Stimulated activated CD8-positive, alpha-beta memory T cell treated with anti-CD3 and anti-CD28 coated beads, Interleukin-15, amount 100 ng/mL, for 1 hour (primary cell): ENCODE results near the gene TES.

ENCODE experiments used
- DNase-seq: peaks from one replicate; pipeline ENCODE4 v3.0.0-alpha.2; 2020; ENCODE audit warnings: low read depth

Gene TES

DNA sequence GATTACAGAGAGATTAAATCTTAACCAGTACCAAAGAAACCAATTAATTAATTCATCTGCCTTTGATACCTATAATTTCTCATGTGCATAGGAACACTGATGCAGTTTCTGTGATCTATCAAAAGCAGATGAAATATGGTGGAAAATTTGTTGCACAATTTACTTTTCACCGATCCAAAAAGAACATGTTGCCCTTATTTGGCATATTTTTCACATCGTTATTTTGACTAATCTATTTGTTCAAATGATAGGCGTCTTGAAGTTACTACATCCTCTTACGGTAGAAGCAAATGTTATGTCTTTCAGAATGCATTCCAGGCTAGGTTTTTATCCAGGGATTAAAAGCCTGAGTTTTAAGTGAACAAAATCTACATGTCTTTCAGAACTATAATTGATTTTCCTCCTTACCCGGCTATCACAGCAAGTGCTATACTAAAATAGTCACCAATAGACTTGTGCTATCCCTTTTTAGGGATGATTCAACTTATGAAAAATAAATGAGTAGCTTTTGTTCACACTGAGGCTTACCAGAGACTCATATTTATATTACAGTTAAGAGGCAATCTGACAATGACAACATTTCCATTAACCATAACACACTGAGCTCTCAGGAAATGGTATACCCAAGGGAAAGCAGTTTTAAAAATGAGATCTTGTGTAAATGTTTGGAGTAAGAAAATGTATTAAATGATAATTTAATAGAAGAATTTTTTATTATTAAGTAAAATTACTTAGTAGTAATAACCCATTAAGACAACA, 16.8 kb upstream of the TES start:
- DNase-seq, result no peak

DNA sequence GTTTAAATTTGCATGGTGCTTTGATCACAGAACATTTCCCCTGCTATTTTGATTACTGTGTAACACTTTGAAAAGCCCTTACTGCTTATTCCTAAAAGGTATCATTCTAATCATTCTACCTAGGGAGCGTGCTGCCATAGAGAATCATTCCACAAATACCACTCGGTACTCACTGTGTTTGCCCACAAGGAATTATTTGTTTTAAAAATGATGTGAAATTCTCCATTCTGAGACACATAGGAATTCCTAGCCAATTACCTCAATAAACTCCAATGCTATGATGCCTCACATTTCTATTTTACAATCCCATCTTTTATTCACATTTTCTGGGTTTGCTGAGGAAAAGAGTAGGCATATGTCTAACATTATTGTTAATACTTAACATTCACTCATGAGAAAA, 16.2 kb upstream of the TES start:
- DNase-seq, result no peak

DNA sequence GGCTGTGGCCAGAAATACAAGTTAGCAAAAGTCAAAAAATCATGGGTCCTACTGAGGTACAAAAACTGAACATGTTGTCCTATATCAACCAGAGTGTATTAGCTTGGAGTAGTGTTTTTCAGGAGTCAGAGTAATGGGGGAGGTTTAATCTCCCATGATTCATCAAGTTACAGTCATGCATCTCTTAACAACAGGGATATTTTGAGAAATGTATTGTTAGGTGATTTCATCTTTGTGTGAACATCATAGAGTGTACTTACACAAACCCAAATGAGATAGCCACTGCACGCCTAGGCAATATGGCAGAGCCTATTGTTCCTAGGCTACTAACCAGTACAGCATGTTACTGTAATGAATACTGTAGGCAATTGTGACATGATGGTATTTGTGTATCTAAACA, 14.9 kb upstream of the TES start:
- DNase-seq, result no peak

DNA sequence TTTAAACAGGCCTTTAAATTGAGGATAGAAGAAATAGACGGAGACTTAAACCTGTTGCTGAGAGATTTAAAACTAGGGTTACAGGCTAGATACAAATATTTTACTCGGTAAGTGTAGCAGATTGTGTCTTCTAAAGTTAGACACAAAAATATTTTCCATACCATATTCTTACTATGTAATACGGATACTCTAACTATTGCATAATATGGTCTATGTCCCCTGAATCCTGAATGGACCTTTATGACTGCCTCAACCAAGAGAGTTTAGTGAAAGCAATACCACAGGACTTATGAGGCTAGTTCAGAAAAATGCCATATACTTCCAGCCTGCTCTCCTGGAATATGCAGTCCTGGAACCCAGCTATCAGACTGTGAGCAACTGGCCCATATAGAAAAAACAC, 13.4 kb upstream of the TES start:
- DNase-seq, result no peak

DNA sequence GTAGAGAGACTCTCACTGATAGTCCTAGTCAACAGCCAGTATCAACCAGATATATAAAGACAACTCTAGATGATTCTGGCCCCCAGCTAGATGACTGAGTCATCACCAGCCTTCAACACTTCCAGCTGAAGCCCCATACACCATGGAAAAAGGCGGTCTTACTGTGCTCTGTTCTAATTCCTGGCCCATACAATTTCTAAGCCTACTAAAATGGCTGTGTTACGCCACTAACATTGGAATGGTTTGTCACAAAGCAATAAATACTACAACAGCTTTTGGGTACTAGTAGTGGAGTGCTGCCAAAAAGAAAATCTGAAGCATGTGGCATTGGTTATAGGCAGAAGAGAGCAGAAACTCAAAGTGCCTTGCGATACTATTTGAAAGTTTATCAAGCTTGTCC, 13.0 kb upstream of the TES start:
- DNase-seq, result no peak

DNA sequence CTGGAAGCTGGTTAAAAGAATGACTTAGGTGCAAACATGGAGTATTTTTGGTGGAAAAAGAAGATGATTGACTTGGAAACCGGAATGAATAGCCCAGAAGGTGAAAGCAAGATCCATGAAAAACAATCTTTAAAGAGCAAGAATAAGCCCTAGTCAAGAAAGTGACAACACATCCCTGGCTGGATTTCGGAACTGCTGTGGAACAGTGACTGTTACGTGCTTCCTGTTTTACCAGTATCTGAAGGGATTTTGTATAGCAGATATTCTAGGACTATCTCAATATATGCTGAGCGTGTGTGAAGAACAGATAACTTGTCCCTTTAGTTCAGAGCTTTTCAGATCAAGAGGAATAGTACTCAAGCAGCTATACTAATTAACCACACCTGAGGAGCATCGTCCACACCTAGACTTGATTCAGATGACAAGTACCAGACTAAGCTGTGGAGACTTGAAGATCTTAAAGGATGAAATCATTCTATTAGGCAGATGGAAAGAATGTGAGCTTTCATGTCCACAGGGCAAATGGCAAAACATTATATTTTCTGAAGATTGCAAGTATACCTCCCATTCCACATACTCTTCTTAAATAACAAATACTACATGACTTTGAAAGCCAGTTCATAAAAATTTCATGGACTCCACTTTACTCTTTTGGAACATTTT, 11.5 kb upstream of the TES start:
- no peak for DNase-seq

DNA sequence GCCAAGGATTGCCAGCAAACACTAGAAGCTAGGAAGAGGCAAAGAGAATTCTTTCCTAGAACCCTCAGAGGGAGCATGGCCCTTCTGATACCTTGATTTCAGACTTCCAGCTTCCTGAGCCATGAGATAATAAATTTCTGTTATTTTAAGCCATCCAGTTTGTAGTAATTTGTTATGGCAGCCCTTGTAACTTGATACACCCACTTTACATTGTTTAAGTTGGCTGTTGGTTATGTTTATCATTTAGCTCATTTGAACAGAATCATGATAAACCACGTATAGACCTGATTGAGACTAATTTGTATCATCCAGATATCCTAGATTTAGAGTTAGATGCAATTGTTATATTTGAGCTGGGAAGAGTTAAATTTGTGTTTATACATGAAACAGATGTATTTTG, 9.4 kb upstream of the TES start:
- no peak for DNase-seq

DNA sequence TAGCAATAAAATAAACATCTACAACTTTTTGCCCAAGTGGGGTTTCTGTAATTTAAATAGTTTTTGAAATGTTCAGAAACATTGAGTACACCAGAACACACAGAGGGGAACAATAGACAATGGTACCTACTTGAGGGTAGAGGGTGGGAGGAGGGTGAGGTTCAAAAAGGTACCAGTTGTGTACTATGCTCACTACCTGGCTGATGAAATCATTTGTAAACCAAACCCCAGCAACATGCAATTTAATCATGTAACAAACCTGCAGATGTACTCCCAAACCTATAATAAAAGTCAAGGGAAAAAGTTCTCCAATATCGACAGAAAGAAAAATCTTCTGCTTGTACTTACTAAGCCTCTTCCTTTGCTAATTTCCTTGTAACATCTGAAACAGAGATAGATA, 4.2 kb upstream of the TES start:
- DNase-seq, result no peak

DNA sequence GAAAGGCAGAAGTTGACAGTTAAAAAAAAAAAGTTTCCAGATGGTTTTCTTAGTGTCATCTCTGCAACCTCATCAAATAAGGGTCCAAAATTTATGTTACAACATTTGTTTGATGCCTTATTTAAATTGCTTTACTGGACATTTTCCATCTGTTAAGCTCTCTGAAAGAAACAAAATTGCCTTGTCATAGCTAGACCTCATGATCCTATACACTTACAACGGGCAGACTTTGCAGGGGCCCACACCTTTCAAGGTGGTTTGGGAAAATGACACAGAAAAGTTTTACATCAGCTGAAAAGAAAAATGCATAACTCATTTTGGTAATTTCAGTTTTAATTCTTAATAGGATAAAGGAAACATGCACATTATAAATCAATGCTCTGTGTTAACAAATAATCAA, 1.4 kb upstream of the TES start:
- DNase-seq, result no peak

DNA sequence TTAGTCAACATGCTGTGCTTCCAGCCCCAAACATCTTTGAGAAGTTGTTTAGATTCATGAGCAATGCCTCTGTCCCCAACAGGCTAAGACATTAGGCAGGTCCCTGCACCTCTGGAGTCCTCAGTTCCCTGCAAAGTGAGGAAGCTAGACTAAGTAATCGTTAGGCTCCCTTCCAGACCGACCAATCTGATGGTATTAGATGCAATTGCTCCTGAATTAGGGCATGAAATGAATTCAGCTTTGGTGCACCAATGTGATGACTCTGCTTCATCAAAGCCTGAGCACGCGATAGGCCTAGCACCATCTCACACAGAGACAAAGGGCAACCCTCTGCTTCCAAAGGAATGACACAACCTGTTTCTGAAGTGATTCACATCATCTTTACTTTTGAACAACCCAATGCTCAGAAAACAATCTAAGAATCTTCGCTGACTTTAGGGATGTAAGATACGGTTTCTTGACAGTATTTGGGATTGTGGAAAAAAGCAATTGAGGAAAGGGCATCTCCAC, 723 bp upstream of the TES start:
- DNase-seq, result no peak

DNA sequence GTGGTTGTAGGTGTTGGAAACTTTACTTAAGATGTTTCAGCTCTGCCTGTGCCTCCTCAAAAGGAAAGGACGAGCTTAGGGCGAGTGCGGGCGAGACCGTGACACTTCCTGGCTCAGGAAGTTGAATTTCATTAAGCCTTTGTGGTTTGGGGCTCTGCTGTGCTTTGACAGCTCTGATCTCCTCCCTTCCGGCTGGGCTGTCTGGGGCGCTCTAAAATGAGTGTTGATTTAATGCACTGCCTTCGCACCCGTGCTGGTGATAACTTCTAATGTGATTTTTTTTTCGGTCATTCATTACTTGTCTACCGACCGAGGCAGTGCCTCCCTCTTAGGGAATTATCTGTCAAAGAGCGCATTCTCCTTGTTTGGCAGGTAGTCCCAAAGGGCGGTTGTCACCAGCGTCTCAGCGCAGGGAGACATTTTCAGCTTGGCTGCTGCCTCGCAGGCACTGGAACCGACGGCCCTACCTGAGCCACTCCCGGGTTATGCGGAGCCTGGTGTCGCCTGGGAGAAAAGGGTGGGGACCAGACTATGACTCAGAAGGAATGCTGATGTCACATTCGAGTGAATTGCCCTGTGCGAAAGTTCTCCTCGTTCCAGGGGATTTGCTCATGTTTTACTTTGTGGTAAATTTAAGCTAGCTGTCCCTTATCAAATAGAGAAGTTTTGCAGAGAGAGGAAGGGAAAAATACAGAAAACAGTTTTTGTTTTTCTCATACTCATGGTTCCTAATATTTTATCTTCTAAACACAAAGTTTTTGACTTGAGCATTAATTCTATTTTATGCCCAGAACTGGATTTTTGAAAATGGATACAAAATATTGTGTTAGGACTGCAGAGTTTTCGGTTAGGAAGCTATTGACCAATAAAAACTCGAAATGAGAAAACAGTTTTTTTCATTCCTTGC, 920 bp downstream of the TES start:
- peak; percentile 48 for DNase-seq

DNA sequence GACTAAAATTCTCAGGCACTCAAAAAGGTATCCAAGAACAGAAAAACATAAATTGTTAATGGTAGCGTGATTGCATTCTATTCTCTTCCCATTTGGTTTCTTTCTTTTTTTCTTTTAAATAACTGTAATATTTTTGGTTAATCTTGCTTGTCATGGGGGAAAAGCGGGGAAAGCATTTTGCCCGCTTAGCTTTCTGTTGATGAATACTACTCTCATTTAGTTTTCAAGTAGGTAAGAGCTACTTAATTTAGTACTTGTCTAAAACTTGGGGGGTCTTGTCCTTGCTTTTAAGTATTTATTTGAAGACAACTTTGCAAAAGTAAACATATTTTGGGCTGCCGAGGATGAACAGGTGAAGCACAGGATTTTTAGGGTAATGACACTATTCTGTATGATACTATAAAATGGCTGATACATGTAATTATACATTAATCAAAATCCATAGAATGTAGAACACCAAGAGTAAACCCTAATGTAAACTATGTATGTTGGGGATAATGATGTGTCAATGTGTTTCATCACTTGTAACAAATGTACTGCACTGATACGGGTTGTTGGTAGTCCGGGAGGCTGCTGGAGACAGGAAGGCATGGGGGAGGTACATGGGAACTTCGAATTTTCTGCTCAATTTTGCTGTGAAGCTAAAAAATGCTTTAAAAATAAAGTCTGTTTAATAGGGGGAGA, 1.7 kb downstream of the TES start:
- DNase-seq, result no peak

DNA sequence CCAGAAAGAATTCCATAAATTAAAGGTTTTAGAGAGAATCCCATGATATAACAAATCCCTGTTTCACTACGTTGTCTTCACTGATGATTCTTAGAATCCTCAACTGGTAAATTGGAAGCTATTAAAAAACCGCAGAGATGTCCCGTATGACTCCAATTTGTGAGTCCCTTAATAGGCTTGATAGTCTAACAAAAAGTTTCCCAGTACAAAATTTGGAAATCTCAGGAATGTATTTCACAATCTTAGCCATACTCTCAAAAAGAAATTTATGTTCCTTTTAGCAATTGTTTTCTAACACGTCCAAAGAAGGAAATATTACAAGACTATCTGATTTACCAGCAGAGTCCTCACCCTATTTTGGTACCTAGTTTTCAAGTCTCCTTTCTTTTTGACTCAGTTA, 2.5 kb downstream of the TES start:
- DNase-seq, result no peak

DNA sequence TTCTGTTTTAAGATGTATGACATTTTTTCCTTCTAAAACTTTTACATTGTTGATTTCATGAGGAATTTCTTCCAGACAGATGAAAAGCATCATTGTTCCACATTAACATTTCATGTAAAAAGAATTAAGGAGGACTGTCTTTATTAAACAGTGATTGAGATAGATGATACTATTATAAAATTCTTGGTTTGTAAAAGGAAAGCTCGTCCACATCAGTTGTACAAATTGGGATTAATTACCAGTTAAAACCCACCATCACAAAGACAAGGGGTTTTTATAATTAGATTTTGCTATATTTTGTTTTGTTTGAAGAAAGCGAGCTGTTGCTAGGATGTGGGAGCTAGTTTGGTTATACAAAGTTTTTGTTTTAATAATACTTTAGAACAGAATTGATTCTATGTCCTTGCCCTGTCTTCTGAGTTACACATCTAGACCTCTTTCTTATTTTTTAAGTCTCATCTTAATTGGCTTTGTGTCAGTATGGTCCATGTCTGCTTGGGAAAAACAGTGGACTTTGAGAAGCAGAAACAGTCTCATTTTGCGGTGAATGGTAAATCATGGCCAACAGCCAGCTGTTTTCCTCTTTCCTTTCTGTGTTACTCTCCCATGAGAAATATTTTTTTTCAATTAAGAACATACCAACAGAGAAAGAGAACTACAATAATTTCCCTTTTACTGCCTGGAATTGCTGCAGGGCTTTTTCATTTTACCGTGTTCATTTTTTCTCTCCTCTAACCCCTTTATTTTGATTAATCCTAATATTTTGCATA, 3.2 kb downstream of the TES start:
- no peak for DNase-seq

DNA sequence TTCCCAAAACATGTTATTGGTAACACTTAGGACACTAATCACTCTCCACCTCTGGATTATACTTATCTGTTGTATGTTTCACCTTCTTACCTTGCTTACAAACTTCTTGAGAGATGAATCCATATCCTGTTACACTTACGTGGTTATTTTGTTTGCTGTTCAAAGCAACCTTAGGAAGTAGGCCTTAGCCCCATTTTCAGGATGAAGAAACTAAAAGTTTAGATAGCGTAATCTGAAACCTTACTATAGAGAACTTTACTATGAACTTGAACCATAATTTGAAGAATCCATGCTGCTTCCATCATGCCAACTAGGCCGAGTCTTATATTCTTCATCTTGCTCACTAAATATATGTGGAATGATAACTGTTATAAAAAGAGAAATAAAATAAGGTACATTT, 4.6 kb downstream of the TES start:
- DNase-seq, result no peak

DNA sequence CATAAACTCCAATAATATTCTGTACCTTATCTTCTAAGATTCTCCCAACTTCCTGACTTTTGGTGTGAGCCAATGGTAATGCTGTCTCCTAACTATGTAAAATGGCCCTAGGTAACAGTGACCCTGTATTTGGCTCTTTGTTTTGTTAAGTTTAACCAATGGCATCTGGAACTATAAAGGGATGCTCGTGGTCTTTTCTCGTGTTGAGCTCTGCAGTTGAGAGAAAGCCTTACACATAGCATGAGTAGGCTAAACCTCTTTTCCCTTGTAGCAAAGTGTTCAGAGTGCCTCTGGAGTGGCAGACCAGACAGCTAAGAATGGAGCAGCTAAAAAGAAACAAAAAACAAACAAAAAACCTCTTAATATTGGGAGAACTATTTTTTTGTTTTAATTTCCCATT, 5.2 kb downstream of the TES start:
- no peak for DNase-seq

DNA sequence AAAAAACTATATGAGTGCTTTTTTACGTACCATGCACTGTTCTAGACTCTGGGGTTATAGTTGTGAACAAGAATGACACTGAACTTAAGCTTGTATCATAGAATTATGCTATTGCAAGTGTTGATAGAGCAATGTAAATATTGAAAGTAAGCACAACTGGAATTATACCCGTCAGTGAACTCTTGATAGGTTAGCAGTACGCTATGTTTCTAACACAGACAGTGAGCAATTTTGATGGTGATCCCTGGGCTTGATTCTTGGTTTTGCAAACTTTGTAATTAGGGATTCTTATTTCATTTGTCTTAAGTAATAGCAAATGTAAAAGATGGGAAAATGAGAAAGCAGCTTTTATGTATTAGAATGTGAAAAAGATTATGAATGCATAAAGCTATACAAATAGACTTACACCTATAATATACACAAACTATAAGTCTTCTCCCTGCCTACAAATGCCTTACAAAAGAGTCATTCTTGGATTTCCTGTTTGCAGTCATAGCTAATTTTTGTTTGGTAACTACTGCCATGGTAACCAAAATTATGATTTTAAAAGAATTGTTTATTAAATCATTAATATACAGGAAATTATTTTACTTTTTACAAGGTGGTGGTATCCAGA, 6.7 kb downstream of the TES start:
- DNase-seq, result no peak

DNA sequence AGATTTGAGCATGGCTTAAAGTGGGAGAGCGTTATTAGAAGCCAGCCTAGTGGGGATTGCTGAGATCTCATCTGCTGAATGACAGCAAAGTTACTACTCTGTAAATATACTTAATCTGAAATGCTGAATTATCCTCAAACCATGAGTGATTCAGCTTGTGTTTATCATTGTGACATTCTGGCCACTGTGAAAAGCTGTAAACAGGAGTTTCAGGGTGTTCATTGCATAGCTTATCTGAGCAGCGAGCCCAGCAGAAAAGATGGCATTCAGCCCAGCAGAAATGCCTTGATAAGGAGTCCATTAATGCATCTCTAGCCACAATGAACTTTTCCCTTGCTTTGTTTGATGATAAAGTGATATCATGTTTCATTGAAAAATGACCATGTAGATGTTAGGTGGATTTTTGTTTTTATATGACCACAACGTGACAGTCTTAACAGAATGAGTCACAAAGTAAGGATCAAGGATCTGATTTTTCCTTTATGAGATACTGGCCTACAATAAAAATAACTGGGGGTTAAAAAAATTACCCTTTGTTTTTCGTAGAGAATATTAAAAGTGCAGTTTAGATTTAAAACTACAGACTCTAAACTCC, 7.8 kb downstream of the TES start:
- DNase-seq, result no peak

DNA sequence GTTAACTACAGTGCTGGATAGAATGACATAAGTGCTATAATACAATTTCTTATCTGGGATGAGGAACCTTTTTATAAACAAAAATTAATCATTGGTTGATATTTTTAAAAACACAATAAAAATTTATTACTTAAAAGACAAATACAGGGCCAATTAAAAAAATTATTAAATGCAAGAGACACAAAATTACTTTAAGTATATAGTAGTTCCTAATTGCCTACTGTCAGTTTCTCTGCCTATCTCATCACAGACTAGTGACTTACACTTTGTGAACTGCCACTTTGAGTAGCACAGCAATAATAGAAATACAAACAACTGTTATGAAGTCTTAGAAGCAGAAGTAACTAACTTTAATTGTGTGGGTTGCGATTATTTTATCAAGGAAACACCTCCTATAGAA, 8.4 kb downstream of the TES start:
- DNase-seq, result no peak

DNA sequence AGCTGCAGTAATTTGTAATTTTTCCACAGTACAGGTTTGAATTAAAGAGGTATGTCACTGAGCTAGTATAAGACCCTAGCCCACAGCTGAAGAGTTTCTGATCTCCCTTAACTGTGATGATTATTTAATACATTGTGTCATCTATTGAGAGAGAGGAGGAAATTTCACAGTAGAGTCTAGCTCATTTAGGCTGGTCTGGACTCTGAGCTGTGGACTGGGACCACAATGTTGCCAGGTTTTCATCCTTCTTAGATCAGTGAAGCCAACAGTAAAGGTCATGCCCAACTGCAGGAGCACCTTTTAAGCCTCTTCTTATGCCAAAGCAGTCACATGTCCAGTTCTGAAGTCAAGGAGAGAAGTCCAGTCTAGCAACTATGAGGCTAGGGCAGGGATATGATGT, 8.9 kb downstream of the TES start:
- no peak for DNase-seq

DNA sequence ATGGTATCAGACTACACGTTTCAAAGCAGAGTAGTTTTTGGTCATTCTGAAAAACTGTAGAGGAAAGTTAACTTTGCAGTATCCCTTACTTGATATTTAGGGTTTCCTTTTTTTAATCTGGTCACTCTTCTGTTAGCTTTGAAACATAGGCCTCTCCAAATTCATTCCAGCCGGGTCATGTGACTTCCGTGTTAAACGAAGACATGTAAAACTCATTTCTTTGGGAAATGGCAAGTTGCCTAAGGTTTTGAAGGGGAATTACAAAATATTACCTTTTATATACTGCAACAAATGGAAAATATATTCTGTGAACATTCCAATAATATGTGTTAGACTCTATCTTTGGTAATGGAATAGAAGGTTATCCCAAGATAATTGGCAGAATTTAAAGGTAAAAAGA, 9.5 kb downstream of the TES start:
- no peak for DNase-seq
